Motor neuron (in vitro differentiated cells): ENCODE results near the gene KLK11. TPM values are rescaled to one million over a fixed set of nuclear protein-coding genes. Genes with fewer than 3 reads are reported as not detected.
"Not testable (repeated sequence)": the region's sequence is repeated elsewhere in the genome, so short reads cannot be mapped to it uniquely, and the experiment has no call there.

ENCODE experiments used
- ATAC-seq, 8 experiments: fragments of 200-7000 bp; cut with Tn5 transposase; replicated peaks in 6 of 8; 2 replicates each; pipeline ENCODE4 v1.8.0; 2021; ENCODE audit warnings: mild to moderate bottlenecking in 8 of 8, moderate library complexity in 8 of 8
- H3K27ac ChIP-seq, 2 donors: fragments of 250-450 bp; sonication (Bioruptor Pico); 2 replicates each; pipeline ENCODE4 v1.9.0; 2021; ENCODE audit warnings: antibody characterized with exemption in 2 of 2, mild to moderate bottlenecking in 2 of 2, moderate library complexity in 1 of 2
- H3K4me1 ChIP-seq, 2 donors: fragments of 250-450 bp; sonication (Bioruptor Pico); replicated peaks in 1 of 2; 2 replicates each; pipeline ENCODE4 v1.6.1; 2021; ENCODE audit warnings: antibody characterized with exemption in 2 of 2, mild to moderate bottlenecking in 2 of 2, moderate library complexity in 1 of 2
- H3K4me3 ChIP-seq, 5 donors: fragments of 250-450 bp; sonication (Bioruptor Pico); 2 replicates each; pipeline ENCODE4 v1.9.0; 2021; ENCODE audit warnings: antibody characterized with exemption in 5 of 5, mild to moderate bottlenecking in 5 of 5, moderate library complexity in 4 of 5
- WGBS, 10 experiments: fragments of 450-650 bp; shearing (Covaris generic); methylation state at CpG; one replicate each; pipeline ENCODE4 v1.0.0; 2022; 5-methylcytosine and 5-hydroxymethylcytosine counted together
- in situ Hi-C, 9 experiments: fragments of 400-800 bp; cut with MboI; loops; one replicate each; pipeline ENCODE4 v1.15.0; 2021; ENCODE audit warnings: low sequenced_read_pairs in 9 of 9, low pct_unique_long_range_greater_than_20kb in 2 of 9; ENCODE audit not compliant: unreplicated experiment in 9 of 9
- total RNA-seq, 8 experiments: library from RNA; unstranded; fragments of 300-600 nt; gene quantifications; 2 replicates each; pipeline versions ENCODE4 v1.2.3 to v1.2.4, GENCODE V29; 2022

Gene KLK11
- total RNA-seq, 8 experiments from 2014 or later, result 0.25 to 1.5 (median 0.46) TPM; not detected in 3

- Histone ChIP-seq H3K27ac (no peak overlapping the region), H3K4me3 (no peak overlapping the region), H3K4me1 (no peaks in the 10 kb centered on the region)
- in situ Hi-C loops, result no loop called here
- WGBS, 10 experiments, result 10 to 90% (median 47%) methylated on average over 1 to 5 of the region's 5 CpGs
- ATAC-seq, result no peak
Measured at GRCh38 chr19:50998061-50998460, 28.4 kb downstream of the KLK11 start.

- H3K4me1 ChIP-seq, result no peaks in the 10 kb centered on the region
- in situ Hi-C loops, result no loop called here
- H3K4me3 ChIP-seq, result no peak overlapping the region
- no peak overlapping the region for H3K27ac ChIP-seq
- 0 to 100% (median 32%) methylated on average over 1 to 2 of the region's 2 CpGs; no CpG with 5 or more reads in 4 of the 10 experiments for WGBS, 10 experiments
- ATAC-seq, result peak in 2 of 8 experiments; percentile 19 to 69
Measured at GRCh38 chr19:50994129-50994528, 32.3 kb downstream of the KLK11 start.

GRCh38 chr19:50992666-50993035 lies 33.8 kb downstream of the KLK11 start:
- Histone ChIP-seq H3K4me1 (no peaks in the 10 kb centered on the region), H3K27ac (no peak overlapping the region), H3K4me3 (no peak overlapping the region)
- no peak for ATAC-seq
- in situ Hi-C loops, result no loop called here
- WGBS, 10 experiments, result 0 to 83% (median 25%) methylated on average over 1 to 2 of the region's 2 CpGs; no CpG with 5 or more reads in 1 of the 10 experiments

- 44 to 100% (median 77%) methylated on average over 1 to 8 of the region's 14 CpGs; no CpG with 5 or more reads in 1 of the 10 experiments for WGBS, 10 experiments
- H3K27ac ChIP-seq, in situ Hi-C loops, H3K4me3 ChIP-seq, ATAC-seq, H3K4me1 ChIP-seq: not testable (repeated sequence)
Measured at GRCh38 chr19:50984416-50984815, 42.0 kb downstream of the KLK11 start.

- no peaks in the 10 kb centered on the region for H3K4me1 ChIP-seq
- no peak within 1 kb of the TSS for H3K27ac ChIP-seq
- in situ Hi-C loops, result no loop called here
- no peak for ATAC-seq
- WGBS, 10 experiments, result 8 to 20% (median 18%) methylated on average over 1 to 7 of the region's 28 CpGs; no CpG with 5 or more reads in 6 of the 10 experiments
- H3K4me3 ChIP-seq, result no peak within 1 kb of the TSS
Measured at GRCh38 chr19:50983625-50984292, 42.7 kb downstream of the KLK11 start, which contains the start of gene KLK7. TSS of gene KLK7 (minus strand) at chr19:50983917. CDS start at chr19:50982399, 1,518 bp downstream.

- ATAC-seq, result no peak
- Histone ChIP-seq H3K27ac (no peak overlapping the region), H3K4me1 (no peaks in the 10 kb centered on the region), H3K4me3 (no peak overlapping the region)
- 33 to 67% (median 60%) methylated on average over 1 of the region's 4 CpGs; no CpG with 5 or more reads in 7 of the 10 experiments for WGBS, 10 experiments
- in situ Hi-C loops, result no loop called here
Measured at GRCh38 chr19:50982186-50982585, 44.2 kb downstream of the KLK11 start.

GRCh38 chr19:50981587-50982146 lies 44.7 kb downstream of the KLK11 start:
- H3K4me3 ChIP-seq, result no peak overlapping the region
- in situ Hi-C loops, result no loop called here
- no peak for ATAC-seq
- H3K4me1 ChIP-seq, result no peaks in the 10 kb centered on the region
- 0 to 60% (median 20%) methylated on average over 1 to 4 of the region's 11 CpGs; no CpG with 5 or more reads in 3 of the 10 experiments for WGBS, 10 experiments
- no peak overlapping the region for H3K27ac ChIP-seq

- Histone ChIP-seq H3K4me1 (no peaks in the 10 kb centered on the region), H3K4me3 (no peak overlapping the region), H3K27ac (no peak overlapping the region)
- WGBS, 10 experiments, result 80% methylated on average over 1 of the region's 13 CpGs; no CpG with 5 or more reads in 9 of the 10 experiments
- ATAC-seq, result peak in 2 of 8 experiments; percentile 43 to 57
- in situ Hi-C loops, result no loop called here
Measured at GRCh38 chr19:50980208-50980607, 46.2 kb downstream of the KLK11 start.

- 30% methylated on average over 2 of the region's 8 CpGs; no CpG with 5 or more reads in 9 of the 10 experiments for WGBS, 10 experiments
- no peak for ATAC-seq
- in situ Hi-C loops, result no loop called here
- H3K4me1 ChIP-seq, result no peaks in the 10 kb centered on the region
- no peak overlapping the region for H3K4me3 ChIP-seq
- no peak overlapping the region for H3K27ac ChIP-seq
Measured at GRCh38 chr19:50979758-50980157, 46.7 kb downstream of the KLK11 start.

GRCh38 chr19:50978772-50979390 lies 47.5 kb downstream of the KLK11 start:
- Histone ChIP-seq H3K4me3 (no peak overlapping the region), H3K4me1 (no peaks in the 10 kb centered on the region), H3K27ac (no peak overlapping the region)
- 4 to 91% (median 57%) methylated on average over 1 to 5 of the region's 5 CpGs; no CpG with 5 or more reads in 1 of the 10 experiments for WGBS, 10 experiments
- peak in 2 of 8 experiments; percentile 26 to 40 for ATAC-seq
- in situ Hi-C loops, result no loop called here

- no peak overlapping the region for H3K27ac ChIP-seq
- no peak for ATAC-seq
- no peaks in the 10 kb centered on the region for H3K4me1 ChIP-seq
- no peak overlapping the region for H3K4me3 ChIP-seq
- WGBS, 10 experiments, result 0 to 92% (median 55%) methylated on average over 1 to 4 of the region's 4 CpGs; no CpG with 5 or more reads in 2 of the 10 experiments
- in situ Hi-C loops, result no loop called here
Measured at GRCh38 chr19:50977626-50978025, 48.8 kb downstream of the KLK11 start.

GRCh38 chr19:50975766-50976165 lies 50.6 kb downstream of the KLK11 start:
- 0 to 60% (median 32%) methylated on average over 1 to 5 of the region's 8 CpGs; no CpG with 5 or more reads in 5 of the 10 experiments for WGBS, 10 experiments
- peak in 1 of 8 experiments; percentile 51 for ATAC-seq
- no peak overlapping the region for H3K4me3 ChIP-seq
- H3K4me1 ChIP-seq, result no peaks in the 10 kb centered on the region
- in situ Hi-C loops, result no loop called here
- no peak overlapping the region for H3K27ac ChIP-seq
